ENCODE data around the gene DLG3.

Gene DLG3

GRCh38 chrX:70439016-70439415, 5.6 kb upstream of the DLG3 start:
- Histone ChIP-seq H3K36me3 (ENCODE audit: insufficient read depth) (no peaks in the 10 kb centered on the region), H3K4me3 (IDR thresholded peaks at IDR 0.05; ENCODE audit: insufficient read depth, low read depth, low read length) (no peak overlapping the region), H3K9ac (no peak overlapping the region), H3K79me2 (ENCODE audit: insufficient read depth, low read depth) (no peaks in the 10 kb centered on the region), H4K20me1 (ENCODE audit: insufficient read depth) (no peaks in the 10 kb centered on the region), H2AFZ (ENCODE audit: low read depth) (peak overlapping the region; percentile 34; the same call in 1 of the 2 replicates), H3K4me1 (ENCODE audit: low read depth, poor library complexity, severe bottlenecking) (peaks cover 49% of the 10 kb centered on the region), H3K27ac (peak overlapping the region; percentile 63), H3K27me3 (ENCODE audit: insufficient read depth, low read depth) (no peaks in the 10 kb centered on the region), H3K4me2 (peak overlapping the region; percentile 73)
- no peak for TF ChIP-seq CTCF (conservative IDR thresholded peaks at IDR 0.05; ENCODE audit: low read depth, low read length)

GRCh38 chrX:70442224-70442623, 2.4 kb upstream of the DLG3 start:
- H3K4me1 ChIP-seq (ENCODE audit: low read depth, poor library complexity, severe bottlenecking), result peaks cover 30% of the 10 kb centered on the region
- H3K79me2 ChIP-seq (ENCODE audit: insufficient read depth, low read depth), result no peaks in the 10 kb centered on the region
- H3K27me3 ChIP-seq (ENCODE audit: insufficient read depth, low read depth), result no peaks in the 10 kb centered on the region
- H2AFZ ChIP-seq (ENCODE audit: low read depth), result no peak overlapping the region
- H3K9ac ChIP-seq, result no peak overlapping the region
- no peak overlapping the region for H3K4me3 ChIP-seq (IDR thresholded peaks at IDR 0.05; ENCODE audit: insufficient read depth, low read depth, low read length)
- H3K36me3 ChIP-seq (ENCODE audit: insufficient read depth), result no peaks in the 10 kb centered on the region
- TF ChIP-seq CTCF (conservative IDR thresholded peaks at IDR 0.05; ENCODE audit: low read depth, low read length), result no peak
- H3K27ac ChIP-seq, result no peak overlapping the region
- no peaks in the 10 kb centered on the region for H4K20me1 ChIP-seq (ENCODE audit: insufficient read depth)
- H3K4me2 ChIP-seq, result no peak overlapping the region

DNA sequence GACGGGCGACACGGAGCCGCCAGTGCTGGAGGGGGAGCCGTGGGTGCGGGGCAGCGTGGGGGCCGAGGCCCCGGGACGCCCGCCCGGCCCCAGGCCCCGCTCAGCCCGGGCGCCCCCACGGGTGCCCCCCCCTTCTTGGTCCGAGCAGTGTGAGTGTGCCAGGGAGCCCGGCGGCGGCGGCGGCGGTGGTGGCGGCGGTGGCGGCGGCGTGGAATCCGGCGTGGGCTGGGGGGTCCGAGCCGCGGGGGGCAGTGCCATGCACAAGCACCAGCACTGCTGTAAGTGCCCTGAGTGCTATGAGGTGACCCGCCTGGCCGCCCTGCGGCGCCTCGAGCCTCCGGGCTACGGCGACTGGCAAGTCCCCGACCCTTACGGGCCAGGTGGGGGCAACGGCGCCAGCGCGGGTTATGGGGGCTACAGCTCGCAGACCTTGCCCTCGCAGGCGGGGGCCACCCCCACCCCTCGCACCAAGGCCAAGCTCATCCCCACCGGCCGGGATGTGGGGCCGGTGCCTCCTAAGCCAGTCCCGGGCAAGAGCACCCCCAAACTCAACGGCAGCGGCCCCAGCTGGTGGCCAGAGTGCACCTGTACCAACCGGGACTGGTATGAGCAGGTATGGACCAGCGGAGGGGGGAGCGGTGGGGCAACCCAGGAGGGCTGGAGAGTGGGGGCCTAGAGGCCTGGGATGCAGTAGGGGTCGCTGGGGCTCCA, 466 bp downstream of the DLG3 start:
- Histone ChIP-seq H3K4me2 (peak overlapping the region; percentile 25; the same call in 1 of the 2 replicates), H2AFZ (ENCODE audit: low read depth) (peak overlapping the region; percentile 38), H3K36me3 (ENCODE audit: insufficient read depth) (no peaks in the 10 kb centered on the region), H3K9ac (no peak overlapping the region), H3K27ac (no peak overlapping the region), H3K27me3 (ENCODE audit: insufficient read depth, low read depth) (no peaks in the 10 kb centered on the region), H3K4me1 (ENCODE audit: low read depth, poor library complexity, severe bottlenecking) (peaks cover 3% of the 10 kb centered on the region), H3K4me3 (IDR thresholded peaks at IDR 0.05; ENCODE audit: insufficient read depth, low read depth, low read length) (no peak overlapping the region), H4K20me1 (ENCODE audit: insufficient read depth) (no peaks in the 10 kb centered on the region), H3K79me2 (ENCODE audit: insufficient read depth, low read depth) (no peaks in the 10 kb centered on the region)
- TF ChIP-seq CTCF (conservative IDR thresholded peaks at IDR 0.05; ENCODE audit: low read depth, low read length), result no peak

DNA sequence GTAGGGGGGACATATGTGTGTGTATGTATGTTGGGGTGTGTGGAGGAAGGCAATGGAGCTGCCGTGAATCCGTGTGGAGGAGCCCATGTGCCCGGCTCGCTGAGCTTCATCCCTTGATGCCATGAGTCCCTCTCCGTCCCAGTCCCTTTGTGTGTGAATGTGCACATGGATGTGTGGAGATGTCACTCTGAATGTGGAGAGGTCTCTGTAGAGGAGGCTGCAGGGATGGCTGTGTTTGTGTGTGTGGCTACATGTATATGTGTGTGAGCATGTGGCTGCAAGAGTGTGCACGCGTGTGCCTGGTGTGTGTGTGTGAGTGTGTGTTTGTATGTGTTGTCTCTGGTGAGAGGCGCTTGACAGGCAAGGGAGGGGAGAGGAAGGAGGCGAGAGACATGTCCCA, 1.3 kb downstream of the DLG3 start:
- H2AFZ ChIP-seq (ENCODE audit: low read depth), result no peak overlapping the region

More for the DNA sequence above, 1.3 kb downstream of the DLG3 start:
- H3K9ac ChIP-seq, result no peak overlapping the region
- no peaks in the 10 kb centered on the region for H3K79me2 ChIP-seq (ENCODE audit: insufficient read depth, low read depth)
- H3K27ac ChIP-seq, result no peak overlapping the region
- no peak overlapping the region for H3K4me3 ChIP-seq (IDR thresholded peaks at IDR 0.05; ENCODE audit: insufficient read depth, low read depth, low read length)
- no peaks in the 10 kb centered on the region for H4K20me1 ChIP-seq (ENCODE audit: insufficient read depth)
- no peaks in the 10 kb centered on the region for H3K27me3 ChIP-seq (ENCODE audit: insufficient read depth, low read depth)
- H3K36me3 ChIP-seq (ENCODE audit: insufficient read depth), result no peaks in the 10 kb centered on the region
- no peaks in the 10 kb centered on the region for H3K4me1 ChIP-seq (ENCODE audit: low read depth, poor library complexity, severe bottlenecking)
- no peak for TF ChIP-seq CTCF (conservative IDR thresholded peaks at IDR 0.05; ENCODE audit: low read depth, low read length)
- H3K4me2 ChIP-seq, result no peak overlapping the region

Data from KMS-11 (cell line).